Left forelimb (tissue), 1 donor: Measurements from ENCODE around the gene LRRC40.

ENCODE experiments used
- DNase-seq: peaks from one replicate; pipeline ENCODE4 v3.0.0-alpha.2; 2018; ENCODE audit warnings: low spot score

The LRRC40 gene

DNA sequence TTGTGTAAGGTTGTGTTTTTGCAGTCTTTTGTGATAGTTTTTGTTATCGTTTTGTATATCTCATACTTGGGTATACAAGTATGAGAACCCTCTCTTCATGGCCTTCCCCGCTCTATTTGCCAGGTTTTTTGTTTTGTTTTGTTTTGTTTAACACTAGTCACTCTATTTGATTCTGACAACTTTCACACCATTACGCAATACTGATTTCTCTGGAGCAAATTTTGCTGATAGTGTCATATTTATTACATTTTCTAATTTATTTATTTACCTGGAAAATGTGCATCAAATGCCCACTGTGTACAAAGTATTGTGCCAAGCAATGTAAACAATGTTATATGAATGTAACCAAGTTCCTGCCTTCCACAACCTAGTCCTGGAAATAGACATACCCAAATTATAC, 90.1 kb downstream of the LRRC40 start:
- DNase-seq: no peak

DNA sequence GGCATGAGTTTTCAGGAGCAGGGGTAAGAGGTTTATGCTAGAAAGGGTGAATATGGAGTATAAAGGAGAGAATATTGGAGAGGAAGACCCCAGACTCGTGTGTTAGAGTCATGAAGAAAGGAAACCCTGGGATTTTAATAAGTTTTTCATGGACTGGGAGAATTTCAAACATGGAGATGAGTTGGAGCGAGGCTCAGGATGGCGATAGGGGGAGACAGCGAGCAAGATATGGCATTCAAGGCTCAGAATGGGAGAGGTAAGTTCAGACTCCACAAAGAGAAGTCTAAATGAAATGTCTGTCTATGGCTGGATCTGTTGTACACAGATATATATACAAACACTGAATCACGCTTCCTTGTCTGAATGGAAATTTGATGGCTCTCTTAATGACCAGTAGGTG, 92.5 kb downstream of the LRRC40 start:
- DNase-seq: no peak

DNA sequence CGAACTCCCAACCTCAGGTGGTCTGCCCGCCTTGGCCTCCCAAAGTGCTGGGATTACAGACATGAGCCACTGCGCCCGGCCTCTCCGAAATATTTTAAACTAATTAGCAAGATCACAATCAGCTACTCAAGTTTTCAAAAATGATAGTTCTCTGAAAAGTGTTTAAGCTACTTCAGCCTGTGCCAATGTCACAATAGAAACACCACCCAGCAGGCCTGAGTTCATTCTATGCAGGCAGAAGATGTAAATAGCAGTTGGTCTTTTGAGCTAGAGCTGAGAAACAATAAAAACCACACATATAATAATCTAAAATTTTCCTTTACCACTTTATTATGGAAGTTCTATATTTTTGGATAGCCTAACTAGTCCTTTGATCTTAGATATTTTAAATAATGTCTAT, 96.1 kb downstream of the LRRC40 start:
- no peak for DNase-seq

DNA sequence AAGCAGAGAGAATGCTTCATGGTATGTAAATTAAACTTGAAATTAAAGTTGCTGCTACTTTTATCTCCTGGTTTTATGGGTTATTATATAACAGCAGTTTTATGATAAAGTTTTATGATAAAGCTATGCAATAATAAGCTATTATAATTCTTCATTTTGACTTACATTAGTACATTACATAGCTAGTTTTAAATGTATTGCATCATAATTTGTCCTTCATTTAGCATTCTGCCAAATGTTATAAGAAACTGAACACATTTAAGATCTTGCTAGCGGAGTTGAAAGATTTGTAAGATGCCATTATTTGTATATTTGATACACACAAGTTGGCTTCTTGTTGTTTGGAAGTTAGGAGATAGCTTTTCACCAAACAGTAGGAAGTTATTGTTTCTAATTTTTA, 101.6 kb downstream of the LRRC40 start:
- DNase-seq: no peak

DNA sequence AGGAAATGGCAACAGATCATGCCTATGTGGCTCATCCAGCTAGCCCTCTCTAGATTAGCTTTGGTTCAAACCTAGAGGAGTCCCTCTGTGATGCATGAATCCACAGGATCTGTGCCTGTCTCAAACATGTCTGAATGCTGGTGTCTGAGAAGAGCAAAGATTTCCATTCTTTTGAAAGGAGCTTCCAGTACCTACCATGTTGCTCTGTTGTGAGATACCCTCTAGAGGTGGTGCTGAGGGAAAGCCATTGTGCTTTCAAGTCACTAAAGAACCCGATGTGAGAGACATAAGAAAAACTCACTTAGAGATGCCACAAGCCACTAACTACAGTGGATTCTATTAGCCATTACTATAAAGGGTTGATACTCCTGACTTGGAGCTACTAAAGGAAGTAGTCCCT, 103.6 kb downstream of the LRRC40 start:
- DNase-seq: no peak

DNA sequence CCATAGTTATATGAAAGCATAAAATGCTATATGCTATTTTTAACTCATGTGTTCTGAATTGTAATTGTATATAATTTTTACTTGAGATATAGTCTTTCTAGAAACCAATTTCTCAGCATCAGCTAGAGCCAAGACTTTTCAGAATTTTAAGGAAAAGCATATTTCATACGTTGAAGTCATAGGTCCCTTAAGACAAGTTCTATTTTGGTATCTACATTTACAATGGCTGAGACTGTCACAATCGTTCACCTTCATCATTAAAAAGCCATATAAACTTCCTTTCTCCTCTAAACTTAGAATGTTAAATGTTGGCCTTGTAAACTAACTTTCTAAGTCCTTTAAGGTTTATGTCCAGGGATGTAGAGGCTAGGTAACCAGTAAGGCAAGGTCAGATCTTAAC, 104.1 kb downstream of the LRRC40 start:
- DNase-seq: no peak
